ENCODE measurements around the gene BORA.

GRCh38 chr13:72689181-72689696 is 38.5 kb upstream of the BORA start:
- no peak for TF ChIP-seq POLR2A (IDR thresholded peaks at IDR 0.05; ENCODE audit: low read depth, low read length)
- no peak for TF ChIP-seq POU2F2 (IDR thresholded peaks at IDR 0.05; ENCODE audit: low read depth, low read length)
- TF ChIP-seq POLR2AphosphoS5 (IDR thresholded peaks at IDR 0.05; ENCODE audit: low read depth, low read length), result no peak
- no peak for TF ChIP-seq TAF1 (IDR thresholded peaks at IDR 0.05; ENCODE audit: low read depth, low read length)
- TF ChIP-seq SPI1 (IDR thresholded peaks at IDR 0.05; ENCODE audit: low read depth, low read length), result no peak
